SK-MEL-5 (cell line): Measurements from ENCODE around the gene DPP10. TPM values are rescaled to one million over a fixed set of nuclear protein-coding genes. Genes with fewer than 3 reads are reported as not detected.

Source experiments
- DNase-seq: peaks from one replicate; pipeline ENCODE4 v3.0.0-alpha.2; 2016; ENCODE audit warnings: low read depth, low spot score
- in situ Hi-C: cut with HindIII; loops from 2 replicates; pipeline ENCODE4 v1.10.0; 2016; ENCODE audit warnings: low sequenced_read_pairs, high pct_unique_total_duplicates, low pct_unique_long_range_greater_than_20kb
- total RNA-seq: library from RNA; depleted of rRNA; stranded (reverse); fragments of >200 nt; shearing (Covaris generic); gene quantifications from 2 replicates; pipeline ENCODE4 v1.2.3, GENCODE V29; 2014

DPP10 gene
- total RNA-seq, 1 experiment from 2014 or later: not detected

GRCh38 chr2:115684345-115684744 is 1241.9 kb downstream of the DPP10 start:
- no peak for DNase-seq
- in situ Hi-C loops: no loop called here

- in situ Hi-C loops: no loop called here
Observed at GRCh38 chr2:115691409-115691808, 1249.0 kb downstream of the DPP10 start.

GRCh38 chr2:115694651-115695050 is 1252.2 kb downstream of the DPP10 start:
- in situ Hi-C loops: no loop called here
- DNase-seq: no peak

More at GRCh38 chr2:115691409-115691808, 1249.0 kb downstream of the DPP10 start:
- no peak for DNase-seq

- in situ Hi-C loops: no loop called here
Observed at GRCh38 chr2:115733190-115733775, 1290.8 kb downstream of the DPP10 start.

GRCh38 chr2:115738111-115738510 is 1295.7 kb downstream of the DPP10 start:
- in situ Hi-C loops: no loop called here
- no peak for DNase-seq

More at GRCh38 chr2:115733190-115733775, 1290.8 kb downstream of the DPP10 start:
- no peak for DNase-seq

- peak; percentile 23 for DNase-seq
- in situ Hi-C loops: no loop called here
Observed at GRCh38 chr2:115739574-115739973, 1297.1 kb downstream of the DPP10 start.

GRCh38 chr2:115746151-115746550 is 1303.7 kb downstream of the DPP10 start:
- no peak for DNase-seq
- in situ Hi-C loops: no loop called here

- DNase-seq: no peak
- in situ Hi-C loops: no loop called here
Observed at GRCh38 chr2:115757286-115757685, 1314.8 kb downstream of the DPP10 start.

- peak; percentile 7 for DNase-seq
- in situ Hi-C loops: no loop called here
Observed at GRCh38 chr2:115763601-115764000, 1321.2 kb downstream of the DPP10 start.

GRCh38 chr2:115771516-115771915 is 1329.1 kb downstream of the DPP10 start:
- in situ Hi-C loops: no loop called here

GRCh38 chr2:115774361-115774760 is 1331.9 kb downstream of the DPP10 start:
- no peak for DNase-seq
- in situ Hi-C loops: no loop called here

More at GRCh38 chr2:115771516-115771915, 1329.1 kb downstream of the DPP10 start:
- DNase-seq: no peak

- in situ Hi-C loops: no loop called here
- DNase-seq: no peak
Observed at GRCh38 chr2:115779085-115779632, 1336.7 kb downstream of the DPP10 start.

- in situ Hi-C loops: no loop called here
Observed at GRCh38 chr2:115782286-115782685, 1339.8 kb downstream of the DPP10 start.

GRCh38 chr2:115796078-115796477 is 1353.6 kb downstream of the DPP10 start:
- in situ Hi-C loops: no loop called here
- no peak for DNase-seq

More at GRCh38 chr2:115782286-115782685, 1339.8 kb downstream of the DPP10 start:
- DNase-seq: no peak

GRCh38 chr2:115807276-115807675 is 1364.8 kb downstream of the DPP10 start:
- in situ Hi-C loops: no loop called here
- peak; percentile 70 for DNase-seq

- in situ Hi-C loops: no loop called here
- DNase-seq: no peak
Observed at GRCh38 chr2:115825912-115826311, 1383.5 kb downstream of the DPP10 start.

GRCh38 chr2:115833196-115833595 is 1390.8 kb downstream of the DPP10 start:
- in situ Hi-C loops: no loop called here
- peak; percentile 15 for DNase-seq

GRCh38 chr2:115838539-115838938 is 1396.1 kb downstream of the DPP10 start:
- in situ Hi-C loops: no loop called here
- no peak for DNase-seq

GRCh38 chr2:115842306-115842705 is 1399.9 kb downstream of the DPP10 start:
- in situ Hi-C loops: no loop called here
- DNase-seq: no peak
